Measurements from ENCODE around the gene DPY19L2.
"Not testable (repeated sequence)": the region's sequence is repeated elsewhere in the genome, so short reads cannot be mapped to it uniquely, and the experiment has no call there.

DNA sequence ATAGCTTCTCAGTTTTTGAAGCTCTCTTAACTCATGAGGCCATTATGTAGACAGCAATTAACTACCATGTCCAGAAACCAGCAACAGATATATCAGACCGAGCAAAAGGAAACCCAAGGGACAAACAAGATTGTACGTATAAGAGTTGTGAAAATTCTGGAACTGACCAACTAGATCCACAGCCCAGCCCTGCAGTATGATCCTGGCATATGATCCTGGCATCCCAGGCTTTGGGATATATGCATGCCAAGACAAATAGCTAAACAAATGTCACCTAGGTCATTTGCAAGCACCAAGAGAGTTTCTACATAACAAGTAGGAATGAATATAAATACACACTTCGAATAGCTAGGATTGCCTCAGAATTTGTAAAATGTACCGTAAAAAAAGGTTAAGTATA lies 44.0 kb downstream of the DPY19L2 start:
- TF ChIP-seq KDM5A (IDR thresholded peaks at IDR 0.05); USF2 (IDR thresholded peaks at IDR 0.05); BHLHE40 (IDR thresholded peaks at IDR 0.05; ENCODE audit: low read depth, low read length); POLR2A (IDR thresholded peaks at IDR 0.05; ENCODE audit: low read length); CTCF (IDR thresholded peaks at IDR 0.05): not testable (repeated sequence)

All from A549 (cell line).